Kidney epithelial cell (primary cell): ENCODE data around the gene PCA3. TPM values are rescaled to one million over a fixed set of nuclear protein-coding genes. Genes with fewer than 3 reads are reported as not detected.
A peak's percentile ranks its signal among the peaks of the same experiment; 100 is the strongest.

Experiments used
- DNase-seq: peaks from one replicate; pipeline ENCODE4 v3.0.0-alpha.2; 2010; ENCODE audit warnings: low read depth
- H3K27me3 ChIP-seq: 2 replicates; pipeline ENCODE4 v1.6.0; 2011; ENCODE audit warnings: low read length; ENCODE audit not compliant: control insufficient read depth, insufficient read depth
- H3K36me3 ChIP-seq: 2 replicates; pipeline ENCODE4 v1.5.1; 2011; ENCODE audit warnings: low read length; ENCODE audit not compliant: control insufficient read depth, insufficient read depth
- H3K4me3 ChIP-seq: 2 replicates; pipeline ENCODE4 v1.5.1; 2011; ENCODE audit warnings: low read depth, mild to moderate bottlenecking, control low read depth, low read length
- total RNA-seq: library from RNA; depleted of rRNA; stranded (reverse); fragments of >200 nt; gene quantifications from 2 replicates; pipeline ENCODE4 v1.2.3, GENCODE V29; 2015
- TF ChIP-seq, protein P1 (sequence below): IDR thresholded peaks from 2 replicates; pipeline ENCODE4 v1.5.1; 2011; ENCODE audit warnings: mild to moderate bottlenecking, moderate library complexity, low read length, control low read depth, inconsistent platforms; ENCODE audit not compliant: insufficient read depth, poor library complexity, severe bottlenecking

The PCA3 gene
- total RNA-seq, 1 donor from 2014 or later, result not detected

DNA sequence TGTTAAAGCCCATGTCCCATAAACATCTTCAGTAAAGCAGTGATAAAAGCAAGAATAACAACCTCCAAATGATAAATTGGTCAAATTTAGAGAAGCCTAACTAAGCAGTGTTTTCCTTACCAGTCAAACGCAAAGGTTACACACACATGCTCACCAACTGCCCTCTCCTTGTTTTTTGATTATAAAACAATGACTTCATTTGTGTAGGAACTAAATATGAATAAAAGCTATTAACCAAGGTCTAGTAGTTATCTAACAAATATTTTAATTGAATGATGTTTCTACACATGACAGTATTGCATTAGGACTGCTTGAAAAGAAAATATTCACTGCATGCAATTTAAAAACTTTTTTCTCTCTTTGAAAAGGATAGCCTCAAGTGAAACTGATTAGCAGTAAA lies 36.7 kb downstream of the PCA3 start:
- Histone ChIP-seq H3K36me3 (no peaks in the 10 kb centered on the region), H3K4me3 (no peak overlapping the region), H3K27me3 (peaks cover 4% of the 10 kb centered on the region)
- TF ChIP-seq, protein P1, sequence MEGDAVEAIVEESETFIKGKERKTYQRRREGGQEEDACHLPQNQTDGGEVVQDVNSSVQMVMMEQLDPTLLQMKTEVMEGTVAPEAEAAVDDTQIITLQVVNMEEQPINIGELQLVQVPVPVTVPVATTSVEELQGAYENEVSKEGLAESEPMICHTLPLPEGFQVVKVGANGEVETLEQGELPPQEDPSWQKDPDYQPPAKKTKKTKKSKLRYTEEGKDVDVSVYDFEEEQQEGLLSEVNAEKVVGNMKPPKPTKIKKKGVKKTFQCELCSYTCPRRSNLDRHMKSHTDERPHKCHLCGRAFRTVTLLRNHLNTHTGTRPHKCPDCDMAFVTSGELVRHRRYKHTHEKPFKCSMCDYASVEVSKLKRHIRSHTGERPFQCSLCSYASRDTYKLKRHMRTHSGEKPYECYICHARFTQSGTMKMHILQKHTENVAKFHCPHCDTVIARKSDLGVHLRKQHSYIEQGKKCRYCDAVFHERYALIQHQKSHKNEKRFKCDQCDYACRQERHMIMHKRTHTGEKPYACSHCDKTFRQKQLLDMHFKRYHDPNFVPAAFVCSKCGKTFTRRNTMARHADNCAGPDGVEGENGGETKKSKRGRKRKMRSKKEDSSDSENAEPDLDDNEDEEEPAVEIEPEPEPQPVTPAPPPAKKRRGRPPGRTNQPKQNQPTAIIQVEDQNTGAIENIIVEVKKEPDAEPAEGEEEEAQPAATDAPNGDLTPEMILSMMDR, result no peak
- DNase-seq, result no peak

DNA sequence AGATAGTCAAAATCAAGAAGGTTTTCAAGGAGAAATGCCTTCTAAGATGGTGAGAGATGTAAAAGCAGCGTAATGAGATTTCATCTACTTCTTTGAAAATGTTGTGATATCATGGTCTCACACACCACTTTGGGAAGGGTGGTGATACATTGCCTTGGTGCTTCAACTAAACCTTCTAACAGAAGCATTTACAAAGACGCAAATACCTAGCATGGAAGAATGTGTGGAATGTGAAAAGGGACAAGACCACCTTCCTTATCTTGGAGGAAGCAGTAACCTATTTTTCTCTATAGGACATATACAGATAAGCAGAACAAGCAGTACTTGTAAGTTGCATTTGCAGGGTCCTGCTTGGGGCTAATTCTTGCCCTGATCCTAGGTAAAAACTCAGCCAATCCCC lies 38.8 kb downstream of the PCA3 start:
- Histone ChIP-seq H3K4me3 (no peak overlapping the region), H3K27me3 (peaks cover 2% of the 10 kb centered on the region), H3K36me3 (no peaks in the 10 kb centered on the region)
- DNase-seq, result no peak
- TF ChIP-seq, protein P1, result no peak

- Histone ChIP-seq H3K27me3 (peaks cover 2% of the 10 kb centered on the region), H3K4me3 (no peak overlapping the region), H3K36me3 (no peaks in the 10 kb centered on the region)
- TF ChIP-seq, protein P1, result no peak
- DNase-seq, result no peak
Measured at GRCh38 chr9:76803762-76804161, 39.5 kb downstream of the PCA3 start.

DNA sequence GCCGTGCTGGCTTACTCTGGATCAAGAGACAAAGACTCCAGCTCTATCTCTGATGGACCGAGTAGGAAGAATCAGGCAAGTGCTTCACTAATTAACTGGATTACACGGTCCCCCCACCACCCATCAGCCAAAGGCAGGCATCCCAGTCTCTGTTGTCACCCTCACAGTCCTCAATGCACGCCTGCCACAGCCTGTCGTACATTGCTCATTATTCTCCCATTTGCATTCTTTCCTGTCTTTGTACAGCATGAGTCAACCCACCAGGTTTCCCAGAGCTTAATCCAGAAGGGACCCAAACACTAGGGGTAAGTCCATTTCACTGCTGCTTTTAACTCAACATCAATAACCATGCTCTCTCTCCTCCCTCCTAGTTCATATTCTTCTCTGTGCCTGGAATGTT lies 44.4 kb downstream of the PCA3 start:
- DNase-seq, result no peak

GRCh38 chr9:76810377-76810957 lies 46.2 kb downstream of the PCA3 start:
- peak; percentile 9 for DNase-seq
- H3K27me3 ChIP-seq, result no peaks in the 10 kb centered on the region
- H3K36me3 ChIP-seq, result no peaks in the 10 kb centered on the region
- no peak overlapping the region for H3K4me3 ChIP-seq
- TF ChIP-seq, protein P1, result peak; percentile 81

More for the DNA sequence above, 44.4 kb downstream of the PCA3 start:
- TF ChIP-seq, protein P1, result no peak
- Histone ChIP-seq H3K27me3 (peaks cover 2% of the 10 kb centered on the region), H3K36me3 (no peaks in the 10 kb centered on the region), H3K4me3 (no peak overlapping the region)

- no peaks in the 10 kb centered on the region for H3K36me3 ChIP-seq
- no peaks in the 10 kb centered on the region for H3K27me3 ChIP-seq
- TF ChIP-seq, protein P1, result no peak
- H3K4me3 ChIP-seq, result no peak overlapping the region
- DNase-seq, result no peak
Measured at GRCh38 chr9:76812591-76812990, 48.4 kb downstream of the PCA3 start.
